ENCODE results near the gene CALN1. TPM values are rescaled to one million over a fixed set of nuclear protein-coding genes. Genes with fewer than 3 reads are reported as not detected.
"Not testable (repeated sequence)": the region's sequence is repeated elsewhere in the genome, so short reads cannot be mapped to it uniquely, and the experiment has no call there.

The CALN1 gene
- total RNA-seq, 1 donor from 2014 or later: 1.2 TPM

DNA sequence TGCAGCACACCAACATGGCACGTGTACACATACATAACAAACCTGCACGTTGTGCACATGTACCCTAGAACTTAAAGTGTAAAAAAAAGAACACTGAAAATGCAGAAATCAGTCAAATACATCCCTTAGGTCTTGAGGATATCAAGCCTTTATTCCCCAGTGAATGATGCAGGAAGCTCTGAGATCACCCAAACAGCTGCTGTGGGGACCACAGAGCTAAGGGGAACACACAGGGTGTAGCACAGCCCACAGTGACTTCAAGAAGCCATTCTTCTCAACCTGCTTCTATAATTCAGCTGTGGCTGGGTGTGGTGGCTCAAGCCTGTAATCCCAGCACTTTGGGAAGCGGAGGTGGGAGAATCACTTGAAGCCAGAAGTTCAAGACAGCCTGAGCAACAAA is 314.9 kb downstream of the CALN1 start:
- no peak for DNase-seq (ENCODE audit: low spot score)

DNA sequence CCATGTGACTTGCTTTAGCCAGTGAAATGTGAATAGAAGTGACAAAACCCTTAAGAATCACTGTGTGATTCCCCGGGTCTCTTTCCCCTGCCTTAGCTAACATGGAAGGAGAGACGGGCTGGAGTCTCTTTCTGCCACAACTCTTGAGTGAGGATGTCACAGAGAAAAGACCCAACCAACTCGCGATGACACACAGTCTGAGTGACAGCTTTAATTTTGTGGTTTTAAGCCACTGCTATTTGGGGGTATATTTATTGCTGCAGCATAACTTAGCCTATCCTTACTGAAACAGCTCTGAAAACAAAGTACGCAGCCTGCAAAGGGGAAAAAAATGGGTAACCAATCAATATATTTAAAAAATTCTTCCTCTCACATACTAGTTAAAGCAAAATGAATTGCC is 319.4 kb downstream of the CALN1 start:
- DNase-seq (ENCODE audit: low spot score): no peak

DNA sequence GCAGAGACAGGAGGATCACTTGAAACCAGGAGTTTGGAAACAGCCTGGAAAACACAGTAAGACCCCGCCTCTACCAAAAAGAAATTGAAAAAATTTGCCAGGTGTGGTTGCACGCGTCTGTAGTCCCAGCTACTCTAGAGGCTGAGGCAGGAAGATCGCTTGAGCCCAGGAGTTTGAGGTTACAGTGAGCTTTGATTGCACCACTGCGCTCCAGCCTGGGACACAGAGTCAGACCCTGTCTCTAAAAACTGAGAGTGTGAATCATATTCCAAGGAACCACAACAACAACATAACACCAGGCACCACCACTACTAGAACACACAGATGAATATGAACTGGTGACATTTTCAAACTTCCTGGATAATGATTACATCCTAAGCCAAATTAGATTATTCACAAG is 324.2 kb downstream of the CALN1 start:
- DNase-seq (ENCODE audit: low spot score): no peak

DNA sequence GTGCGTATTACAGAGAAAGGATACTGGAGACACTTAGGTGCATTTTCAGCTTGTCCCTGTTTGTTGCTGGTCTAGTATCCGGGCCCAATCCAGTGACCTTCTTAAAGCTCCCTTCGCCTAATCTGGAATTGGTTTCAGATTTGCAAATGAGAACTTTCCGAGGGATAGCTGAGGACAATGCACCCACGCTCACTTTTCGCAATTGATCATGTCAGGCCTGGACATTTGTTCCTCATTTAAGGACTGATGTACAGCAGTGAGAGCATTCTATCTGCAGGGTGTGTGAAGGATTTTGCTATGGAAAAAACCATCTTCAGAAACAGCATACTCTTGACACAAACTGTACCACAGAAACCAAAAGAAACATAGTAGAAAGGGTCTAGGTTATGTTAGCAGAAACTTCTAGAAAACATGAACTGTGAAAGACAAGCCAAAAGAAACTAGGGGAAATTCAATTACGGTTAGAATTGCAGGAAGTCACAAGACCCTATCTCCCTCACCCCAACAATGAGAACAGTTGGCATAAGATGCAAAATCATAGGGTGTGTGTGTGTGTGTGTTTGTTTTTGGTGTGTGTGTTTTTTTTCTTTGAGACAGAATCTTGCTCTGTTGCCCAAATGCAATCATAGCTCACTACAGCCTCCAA is 331.1 kb downstream of the CALN1 start:
- no peak for DNase-seq (ENCODE audit: low spot score)

- DNase-seq (ENCODE audit: low spot score): peak; percentile 24
These were observed 331.8 kb downstream of the CALN1 start for GRCh38 chr7:72080341-72080766.

GRCh38 chr7:72078856-72079255 is 333.3 kb downstream of the CALN1 start:
- DNase-seq (ENCODE audit: low spot score): no peak

DNA sequence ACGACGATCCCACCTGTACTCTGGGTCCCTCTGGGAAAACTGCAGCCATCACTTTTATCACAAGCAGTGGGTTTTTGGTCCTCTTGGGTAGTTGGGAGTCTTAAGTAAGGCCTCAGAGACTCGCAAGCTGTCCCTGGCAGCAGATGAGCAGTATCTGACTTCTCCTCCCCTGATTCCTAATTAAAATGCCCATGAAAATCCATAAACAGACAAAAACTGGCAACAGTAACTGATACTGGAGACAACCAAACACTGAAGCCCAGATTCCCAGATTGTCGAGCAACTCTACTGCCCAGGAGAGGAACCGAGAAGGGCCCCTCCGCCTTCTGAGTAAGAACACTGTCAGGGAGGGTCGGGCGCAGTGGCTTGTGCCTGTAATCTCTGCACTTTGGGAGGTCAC is 333.8 kb downstream of the CALN1 start:
- DNase-seq (ENCODE audit: low spot score): no peak

DNA sequence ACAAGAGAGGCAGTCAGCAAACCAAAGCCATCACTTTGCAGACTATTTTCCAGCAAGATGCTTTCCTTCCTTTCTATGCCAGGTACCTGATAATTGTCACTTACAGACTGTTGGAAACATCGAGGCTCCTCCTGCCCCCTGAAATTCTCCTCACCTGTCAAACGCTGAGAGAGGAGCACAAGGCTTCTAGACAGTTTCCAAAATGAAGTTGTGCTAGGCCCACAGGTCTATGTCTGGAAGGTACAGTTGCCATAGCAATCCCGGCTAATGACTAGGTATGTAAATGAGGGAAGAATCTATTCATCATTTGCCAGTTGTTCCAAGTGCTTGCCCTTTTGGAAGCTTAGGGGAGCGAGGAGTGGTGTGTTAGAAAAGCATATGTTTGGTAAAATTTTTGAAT is 334.4 kb downstream of the CALN1 start:
- no peak for DNase-seq (ENCODE audit: low spot score)

- no peak for DNase-seq (ENCODE audit: low spot score)
These were observed 339.2 kb downstream of the CALN1 start for GRCh38 chr7:72072901-72073300.

- DNase-seq (ENCODE audit: low spot score): no peak
These were observed 342.9 kb downstream of the CALN1 start for GRCh38 chr7:72069263-72069662.

- DNase-seq (ENCODE audit: low spot score): not testable (repeated sequence)
These were observed 346.4 kb downstream of the CALN1 start for GRCh38 chr7:72065764-72066163.

GRCh38 chr7:72064916-72065315 is 347.2 kb downstream of the CALN1 start:
- no peak for DNase-seq (ENCODE audit: low spot score)

DNA sequence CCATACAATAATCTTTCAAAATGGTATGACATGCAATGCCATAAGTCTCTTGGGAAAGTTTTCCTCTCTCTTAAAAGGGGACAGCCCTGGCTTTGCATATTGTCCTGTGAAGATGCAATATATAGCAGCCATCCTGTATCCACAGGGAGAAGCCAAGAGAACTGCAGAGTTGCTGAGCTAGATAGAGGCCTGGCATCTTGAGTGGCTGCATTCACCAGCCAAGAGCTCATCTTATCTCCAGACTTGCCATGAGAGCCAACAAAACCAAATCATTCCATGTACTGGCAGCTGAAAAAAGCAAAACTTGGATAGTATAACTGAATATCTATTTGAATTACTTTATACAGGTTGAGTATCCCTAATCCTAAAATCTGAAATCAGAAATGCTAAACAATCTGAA is 348.8 kb downstream of the CALN1 start:
- DNase-seq (ENCODE audit: low spot score): no peak

- DNase-seq (ENCODE audit: low spot score): no peak
These were observed 349.5 kb downstream of the CALN1 start for GRCh38 chr7:72062666-72063065.

- DNase-seq (ENCODE audit: low spot score): no peak
These were observed 352.2 kb downstream of the CALN1 start for GRCh38 chr7:72059925-72060324.

GRCh38 chr7:72058579-72058978 is 353.6 kb downstream of the CALN1 start:
- no peak for DNase-seq (ENCODE audit: low spot score)

- DNase-seq (ENCODE audit: low spot score): no peak
These were observed 354.3 kb downstream of the CALN1 start for GRCh38 chr7:72057796-72058195.

- no peak for DNase-seq (ENCODE audit: low spot score)
These were observed 354.9 kb downstream of the CALN1 start for GRCh38 chr7:72057231-72057630.

DNA sequence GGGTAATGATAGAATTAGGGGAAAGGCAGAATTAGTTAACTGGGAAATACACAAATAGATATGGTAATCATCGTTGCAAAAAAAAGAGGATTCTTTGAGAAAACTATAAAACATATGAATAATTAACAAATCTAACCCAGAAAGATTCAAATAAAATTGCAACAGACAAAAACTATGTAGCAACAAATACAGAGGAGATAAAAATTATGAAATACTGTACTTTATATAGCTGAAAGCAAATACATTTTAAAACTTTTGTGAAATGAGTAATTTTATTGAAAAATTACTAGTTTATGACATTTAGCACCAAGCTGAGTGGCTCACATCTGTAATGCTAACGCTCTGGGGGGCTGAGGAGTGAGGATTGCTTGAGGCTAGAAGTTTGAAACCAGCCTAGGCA is 356.7 kb downstream of the CALN1 start:
- DNase-seq (ENCODE audit: low spot score): no peak

- DNase-seq (ENCODE audit: low spot score): no peak
These were observed 358.8 kb downstream of the CALN1 start for GRCh38 chr7:72053292-72053691.

DNA sequence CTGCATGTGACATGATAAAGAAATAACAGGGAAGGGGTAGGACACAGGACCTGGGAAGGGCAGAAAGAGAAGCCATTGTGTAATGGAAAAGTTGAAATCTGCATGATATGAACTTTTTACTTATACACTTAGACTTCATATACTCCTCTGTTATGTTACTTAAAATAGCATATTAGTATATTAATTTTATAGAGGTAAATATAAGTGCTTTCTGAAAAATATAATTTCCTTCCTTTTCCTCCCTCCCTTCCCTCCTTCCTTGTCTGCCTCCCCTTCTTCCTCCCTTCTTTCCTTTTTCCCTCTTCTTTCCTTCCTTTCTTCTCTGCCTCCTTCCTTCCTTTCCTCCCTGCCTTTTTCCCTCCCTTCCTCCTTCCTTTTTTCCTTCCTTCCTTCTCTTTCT is 363.7 kb downstream of the CALN1 start:
- DNase-seq (ENCODE audit: low spot score): no peak

DNA sequence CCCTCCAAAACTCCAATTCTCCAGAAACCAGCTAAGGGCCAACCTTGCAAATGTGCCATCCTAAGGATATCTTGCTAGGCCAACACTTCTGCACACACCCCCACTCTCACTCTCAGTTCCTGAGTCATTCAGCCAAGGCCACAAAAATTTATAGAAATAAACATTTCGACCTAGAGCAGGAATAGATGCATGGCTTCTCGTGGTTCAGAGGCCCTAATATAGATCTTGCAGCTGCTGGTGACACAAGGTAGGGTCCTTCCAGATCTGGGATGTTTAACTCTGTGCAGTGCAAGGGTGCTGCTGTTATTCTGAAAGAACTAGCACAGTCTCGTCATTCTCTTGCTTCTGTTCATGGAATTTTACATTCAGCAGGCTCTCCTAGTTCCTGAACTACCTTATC is 369.3 kb downstream of the CALN1 start:
- DNase-seq (ENCODE audit: low spot score): no peak

DNA sequence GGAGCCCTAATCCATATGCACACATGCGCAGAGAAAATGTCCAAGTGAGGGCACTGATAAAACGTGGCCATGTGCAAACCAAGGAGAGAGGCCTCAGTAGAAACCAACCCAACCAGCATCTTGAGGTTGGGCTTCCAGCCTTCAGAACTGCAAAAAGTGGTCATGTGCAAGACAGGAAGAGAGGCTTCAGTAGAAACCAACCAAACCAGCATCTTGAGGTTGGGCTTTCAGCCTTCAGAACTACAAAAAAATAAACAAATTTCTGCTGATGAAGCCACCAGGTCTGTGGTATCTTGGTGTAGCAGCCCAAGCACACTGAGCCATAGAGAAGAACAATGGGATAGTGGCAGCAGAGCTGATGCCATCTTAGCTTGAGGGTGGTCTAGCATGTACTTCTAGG is 371.5 kb downstream of the CALN1 start:
- no peak for DNase-seq (ENCODE audit: low spot score)

GRCh38 chr7:72039460-72039859 is 372.7 kb downstream of the CALN1 start:
- no peak for DNase-seq (ENCODE audit: low spot score)
